Cortex of kidney (tissue), 1 donor: Measurements from ENCODE around the gene GARIN5B.
"Not testable (repeated sequence)": the region's sequence is repeated elsewhere in the genome, so short reads cannot be mapped to it uniquely, and the experiment has no call there.

ENCODE experiments used
- DNase-seq: peaks from one replicate; lab custom pipeline; 2025; lab: John Stamatoyannopoulos, UW

The GARIN5B gene

DNA sequence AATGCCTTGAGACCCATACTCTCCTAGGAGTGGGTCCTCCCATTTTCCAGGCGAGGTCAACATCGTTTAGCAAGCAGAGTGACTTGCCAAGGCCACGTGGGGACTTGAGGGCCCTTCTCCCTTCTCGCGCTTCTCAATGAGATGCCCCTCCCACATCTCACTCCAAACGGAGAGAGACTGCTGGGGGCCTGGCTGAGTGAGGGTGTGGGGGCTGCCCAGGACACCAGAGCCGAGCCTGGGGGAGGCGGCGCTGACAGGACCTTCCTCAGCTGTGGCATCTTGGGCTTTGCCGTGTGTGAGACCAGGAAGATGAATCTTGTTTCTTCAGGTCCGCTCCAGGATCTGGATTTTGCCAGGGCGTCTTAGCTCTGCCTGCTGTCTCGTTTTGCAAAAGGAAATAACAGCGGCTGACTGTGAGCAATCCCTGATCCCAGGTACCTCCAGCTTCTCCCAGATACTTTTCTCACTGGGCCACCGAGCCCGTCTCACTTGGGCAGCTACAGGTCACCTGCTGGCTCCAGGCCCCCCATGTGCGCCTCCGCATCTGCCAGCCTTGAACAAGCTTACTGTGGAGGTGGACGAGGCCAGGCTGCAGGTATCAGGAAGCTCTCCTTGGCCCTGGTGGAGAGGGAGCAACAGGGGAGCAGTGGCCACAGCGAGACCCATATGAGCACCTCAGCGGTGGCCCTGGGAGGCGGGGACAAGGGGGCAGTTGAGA is 14.6 kb downstream of the GARIN5B start:
- DNase-seq = no peak

DNA sequence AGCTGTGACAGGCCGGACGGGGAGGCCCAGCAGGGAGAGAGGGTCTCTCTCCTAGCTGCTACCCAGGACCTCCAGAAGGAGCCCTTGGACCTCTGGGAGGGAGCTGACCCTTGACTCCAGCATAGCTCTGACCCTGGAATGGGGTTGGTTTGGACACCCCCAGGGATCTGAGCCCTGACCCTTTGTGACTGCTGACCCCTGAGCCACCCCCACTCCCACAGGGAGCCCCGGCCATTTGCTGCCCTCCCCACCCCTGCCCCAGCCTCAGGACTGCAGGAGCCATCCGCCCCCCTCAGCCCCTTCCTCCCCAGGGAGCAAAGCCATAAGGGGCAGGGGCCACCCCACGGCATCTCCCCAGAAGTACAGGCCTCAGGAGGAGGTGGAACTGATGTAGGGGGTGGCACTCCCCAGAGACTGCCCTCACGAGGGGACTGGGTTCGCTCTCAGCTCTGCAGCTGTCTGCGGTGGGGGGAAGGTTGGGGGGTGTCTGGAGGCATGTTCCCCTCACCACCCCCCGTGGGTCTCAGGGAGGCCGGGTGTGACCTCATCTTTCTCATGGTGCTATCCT is 15.5 kb downstream of the GARIN5B start:
- DNase-seq = no peak

DNA sequence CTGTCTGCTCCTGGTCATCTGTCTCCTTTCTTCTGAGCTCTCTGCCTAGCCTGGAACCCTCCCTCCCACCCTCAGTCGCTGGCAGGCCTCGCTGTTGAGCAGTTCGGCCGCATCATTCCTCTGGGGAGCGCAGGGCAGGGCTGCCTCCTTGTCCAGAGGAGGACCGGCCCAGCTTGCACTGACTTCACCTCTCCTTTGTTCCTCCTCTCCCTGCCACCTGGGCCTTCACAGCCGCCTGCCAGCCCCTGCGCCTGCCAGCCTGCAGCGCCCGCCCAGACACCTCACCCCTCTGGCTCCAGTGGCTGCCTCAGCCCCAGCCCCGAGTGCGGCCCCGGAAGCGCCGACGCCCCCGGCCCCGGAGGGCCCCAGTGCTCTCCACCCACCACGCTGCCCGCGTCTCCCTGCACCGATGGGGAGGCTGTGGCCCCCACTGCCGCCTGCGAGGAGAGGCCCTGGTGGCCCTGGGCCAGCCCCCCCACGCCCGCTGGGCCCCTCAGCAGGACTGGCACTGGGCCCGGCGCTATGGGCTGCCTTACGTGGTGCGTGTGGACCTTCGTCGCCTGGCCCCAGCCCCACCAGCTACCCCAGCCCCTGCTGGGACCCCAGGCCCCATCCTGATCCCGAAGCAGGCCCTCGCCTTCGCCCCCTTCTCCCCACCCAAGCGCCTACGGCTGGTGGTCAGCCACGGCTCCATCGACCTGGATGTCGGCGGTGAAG is 16.2 kb downstream of the GARIN5B start:
- no peak for DNase-seq

DNA sequence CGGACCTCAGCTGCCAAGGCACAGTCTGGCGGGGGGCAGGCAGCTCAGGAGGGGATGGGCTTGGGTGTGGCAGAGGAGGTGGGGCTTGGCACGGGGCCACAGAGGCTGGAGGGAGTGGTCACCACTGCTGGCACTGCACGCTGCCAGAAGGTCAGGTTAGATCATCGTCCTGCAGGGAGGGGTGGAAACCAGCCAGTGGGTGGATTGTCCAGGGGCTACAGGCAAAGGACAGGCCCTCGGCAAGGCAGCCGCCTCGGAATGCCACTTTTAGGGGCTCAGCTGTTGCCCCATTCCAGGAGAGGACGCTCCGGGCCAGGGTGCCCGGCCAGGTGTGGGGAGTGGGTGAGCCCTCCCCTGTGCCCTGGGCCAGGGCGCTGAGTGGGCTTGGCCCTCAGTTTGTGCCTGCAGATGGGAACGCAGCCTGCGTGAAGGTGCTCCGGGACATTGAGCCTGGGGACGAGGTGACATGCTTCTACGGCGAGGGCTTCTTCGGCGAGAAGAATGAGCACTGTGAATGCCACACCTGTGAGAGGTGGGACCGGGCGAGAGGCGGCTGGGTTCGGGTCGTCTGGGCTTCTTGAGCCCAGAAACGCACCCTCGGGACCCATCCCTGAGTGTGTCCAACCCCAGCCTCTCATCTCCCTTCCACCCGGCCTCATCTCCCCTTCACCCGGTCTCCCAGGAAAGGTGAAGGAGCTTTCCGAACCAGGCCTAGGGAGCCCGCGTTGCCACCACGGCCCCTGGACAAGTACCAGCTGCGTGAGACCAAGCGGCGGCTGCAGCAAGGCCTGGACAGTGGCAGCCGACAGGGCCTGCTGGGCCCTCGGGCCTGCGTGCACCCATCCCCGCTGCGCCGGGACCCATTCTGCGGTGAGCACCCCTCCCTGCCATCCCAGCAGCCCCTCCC is 17.0 kb downstream of the GARIN5B start:
- DNase-seq = no peak

DNA sequence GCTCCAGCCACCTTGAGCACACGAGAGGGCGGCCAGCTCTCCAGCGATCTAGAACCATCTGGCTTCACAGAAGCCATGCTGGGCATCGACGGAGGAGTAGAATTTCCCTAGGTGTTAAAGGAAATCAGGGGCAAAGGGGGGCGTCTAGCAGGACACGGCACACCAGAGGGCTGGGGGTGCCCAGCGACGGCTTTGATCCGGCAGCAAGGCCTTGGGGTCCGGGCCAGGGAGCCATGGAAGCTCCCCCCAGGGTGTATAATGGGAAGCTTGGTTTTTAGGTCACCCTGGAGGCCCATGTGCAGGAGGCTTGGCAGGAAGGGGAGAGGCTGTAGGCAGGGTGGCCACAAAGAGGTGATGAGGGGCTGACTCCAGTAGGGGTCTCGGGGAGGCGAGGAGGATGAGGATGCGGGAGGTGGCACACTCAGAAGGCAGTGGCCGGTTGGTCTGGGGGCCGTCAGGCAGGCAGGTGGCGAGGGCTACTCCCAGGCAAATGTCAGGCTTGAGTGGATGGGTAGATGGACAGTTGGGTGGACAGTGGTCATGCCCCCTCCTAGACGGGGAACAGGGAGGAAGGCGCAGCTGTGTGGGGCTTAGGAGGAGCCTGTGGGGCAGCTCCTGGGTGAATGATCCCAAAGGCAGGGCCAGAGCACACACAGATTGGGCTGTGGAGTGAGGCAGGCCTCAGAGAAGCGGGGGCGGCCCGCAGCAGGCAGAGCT is 17.8 kb downstream of the GARIN5B start:
- DNase-seq = no peak

DNA sequence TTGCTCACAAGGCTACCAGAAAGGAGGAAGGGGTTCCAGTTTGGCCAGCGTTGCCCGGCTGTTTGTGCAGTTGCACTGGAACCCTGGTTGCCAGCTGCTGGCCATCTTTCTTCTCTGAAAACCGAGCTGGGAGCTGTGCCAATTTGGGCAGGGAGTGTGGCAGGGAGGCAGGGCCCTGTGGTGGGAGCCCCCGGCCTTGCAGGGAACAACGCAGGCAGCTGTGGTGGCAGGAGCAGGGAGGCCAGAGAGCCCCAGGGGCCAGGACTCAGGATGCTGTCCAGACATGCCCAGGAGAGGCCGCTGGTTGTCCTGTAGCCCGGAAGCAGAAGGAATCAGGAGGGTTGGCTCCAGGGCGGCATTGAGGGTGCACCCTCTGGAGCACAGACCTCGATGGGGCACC is 18.6 kb downstream of the GARIN5B start:
- no peak for DNase-seq

DNA sequence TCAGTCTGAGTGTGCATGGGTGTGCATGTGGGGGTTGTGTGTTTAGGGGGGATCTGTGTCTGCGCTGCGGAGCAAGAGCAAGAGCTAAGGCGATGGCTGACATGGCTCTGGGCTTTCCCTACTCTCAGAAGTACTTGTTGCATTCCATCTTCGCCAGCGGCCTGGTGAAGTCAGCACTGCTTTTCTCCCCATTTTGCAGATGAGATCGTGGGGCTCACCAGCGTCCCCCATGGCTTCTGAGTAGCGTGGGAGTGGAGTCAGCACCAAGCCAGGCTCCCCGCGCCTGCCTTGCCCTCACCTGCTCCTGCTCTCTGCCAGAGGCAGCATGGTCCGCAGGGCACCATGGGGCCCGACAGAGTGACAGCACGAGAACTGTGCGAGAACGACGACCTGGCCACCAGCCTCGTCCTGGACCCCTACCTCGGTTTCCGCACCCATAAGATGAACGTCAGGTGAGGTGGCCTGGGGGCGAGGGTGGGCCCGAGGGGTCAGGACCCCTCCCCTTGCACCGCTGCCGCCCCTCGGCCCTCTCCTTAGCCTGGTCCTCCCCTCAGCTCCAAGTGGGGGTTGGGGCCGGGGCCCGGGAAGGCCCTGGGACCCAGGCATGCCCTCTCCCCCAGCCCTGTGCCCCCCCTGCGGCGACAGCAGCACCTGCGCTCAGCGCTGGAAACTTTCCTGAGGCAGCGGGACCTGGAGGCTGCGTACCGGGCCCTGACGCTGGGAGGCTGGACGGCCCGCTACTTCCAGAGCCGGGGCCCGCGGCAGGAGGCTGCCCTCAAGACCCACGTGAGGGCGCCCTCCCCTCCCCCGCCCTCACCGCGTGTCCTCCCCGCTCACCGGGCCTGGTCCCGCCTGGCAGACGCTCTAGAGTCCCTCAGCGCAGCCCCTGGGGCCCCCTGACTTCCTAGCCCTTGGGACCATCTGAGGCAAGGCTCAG is 21.2 kb downstream of the GARIN5B start:
- no peak for DNase-seq

DNA sequence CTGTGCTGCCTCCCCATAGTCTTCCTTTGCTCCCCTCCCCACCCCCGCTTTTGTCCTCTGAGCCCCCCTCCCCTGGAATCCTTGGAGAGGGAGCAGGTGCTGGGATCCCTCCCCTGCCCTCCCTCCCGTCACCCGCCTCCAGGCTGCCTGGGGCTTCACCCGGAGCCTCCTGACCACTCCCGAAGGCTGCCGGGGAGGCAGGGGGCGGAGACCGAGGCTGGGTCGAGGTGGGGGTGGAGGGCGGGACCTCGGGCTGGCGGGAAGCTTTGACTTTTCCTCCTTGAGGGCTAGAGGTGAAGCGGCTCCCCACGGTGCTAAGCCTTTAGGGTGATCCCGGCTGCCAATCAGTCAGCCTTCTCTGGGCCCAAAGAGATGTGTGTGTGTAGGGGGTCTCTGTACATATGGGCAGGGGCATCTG is 21.9 kb downstream of the GARIN5B start:
- DNase-seq = no peak

DNA sequence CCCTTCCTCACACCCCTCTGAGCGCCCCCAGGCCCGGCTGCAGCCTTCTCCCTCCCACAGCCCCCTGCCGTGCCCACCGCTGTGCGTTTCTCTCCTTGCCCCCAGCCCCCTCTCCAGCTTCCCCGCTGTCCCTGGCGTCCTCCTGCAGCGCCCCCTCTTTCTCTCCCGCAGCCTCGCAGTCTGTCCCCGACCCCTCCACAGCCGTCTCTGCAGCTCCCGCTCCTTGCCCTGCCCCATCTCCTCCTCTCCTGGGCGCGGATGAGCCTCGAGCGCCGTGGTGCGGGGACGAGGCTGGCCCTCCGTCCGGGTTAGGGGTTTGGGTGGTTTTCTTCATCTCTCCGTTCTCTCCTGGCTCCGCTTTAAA is 22.3 kb downstream of the GARIN5B start:
- DNase-seq = no peak

DNA sequence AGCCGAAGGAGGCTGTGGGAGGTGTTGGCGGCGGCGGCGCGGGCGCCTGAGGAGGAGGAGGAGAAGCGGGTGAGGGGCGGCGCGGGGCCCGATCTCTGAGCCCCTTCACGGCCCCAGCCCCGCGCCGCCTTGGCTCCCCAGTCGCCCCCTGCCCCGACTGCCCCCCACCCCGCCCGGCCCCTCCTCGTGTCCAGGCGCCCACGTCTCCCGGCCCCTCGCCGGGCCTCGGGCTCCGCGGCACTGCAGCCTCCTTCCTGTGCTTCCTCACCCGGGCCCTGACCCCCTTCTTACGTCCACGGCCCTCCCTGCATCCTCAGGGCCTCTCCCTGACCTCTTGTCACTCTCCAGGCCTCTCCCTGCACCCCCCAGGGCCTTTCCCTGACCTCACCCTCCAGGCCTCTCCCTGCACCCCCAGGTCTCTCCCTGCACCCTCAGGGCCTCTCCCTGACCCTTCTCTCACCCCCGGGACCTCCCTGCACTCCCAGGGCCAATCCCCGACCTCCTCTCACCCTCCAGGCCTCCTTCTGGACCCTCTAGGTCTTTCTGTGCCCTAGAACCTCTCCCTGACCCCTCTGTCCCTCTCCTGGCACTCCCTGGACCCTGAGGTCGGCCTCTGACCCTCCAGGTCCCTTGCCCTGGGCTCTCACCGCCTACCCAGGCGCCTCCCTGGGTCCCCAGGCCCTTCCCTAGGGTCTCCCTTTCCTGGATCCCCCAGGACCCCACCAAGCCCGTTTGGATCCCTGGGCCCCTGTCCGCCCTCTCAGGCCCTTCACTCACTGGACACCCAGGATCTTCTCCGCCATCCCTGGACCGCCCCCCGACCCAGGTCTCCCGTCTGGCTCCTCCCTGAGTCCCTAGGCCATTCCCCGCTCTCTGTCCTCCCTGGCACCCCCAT is 22.9 kb downstream of the GARIN5B start:
- DNase-seq = no peak

DNA sequence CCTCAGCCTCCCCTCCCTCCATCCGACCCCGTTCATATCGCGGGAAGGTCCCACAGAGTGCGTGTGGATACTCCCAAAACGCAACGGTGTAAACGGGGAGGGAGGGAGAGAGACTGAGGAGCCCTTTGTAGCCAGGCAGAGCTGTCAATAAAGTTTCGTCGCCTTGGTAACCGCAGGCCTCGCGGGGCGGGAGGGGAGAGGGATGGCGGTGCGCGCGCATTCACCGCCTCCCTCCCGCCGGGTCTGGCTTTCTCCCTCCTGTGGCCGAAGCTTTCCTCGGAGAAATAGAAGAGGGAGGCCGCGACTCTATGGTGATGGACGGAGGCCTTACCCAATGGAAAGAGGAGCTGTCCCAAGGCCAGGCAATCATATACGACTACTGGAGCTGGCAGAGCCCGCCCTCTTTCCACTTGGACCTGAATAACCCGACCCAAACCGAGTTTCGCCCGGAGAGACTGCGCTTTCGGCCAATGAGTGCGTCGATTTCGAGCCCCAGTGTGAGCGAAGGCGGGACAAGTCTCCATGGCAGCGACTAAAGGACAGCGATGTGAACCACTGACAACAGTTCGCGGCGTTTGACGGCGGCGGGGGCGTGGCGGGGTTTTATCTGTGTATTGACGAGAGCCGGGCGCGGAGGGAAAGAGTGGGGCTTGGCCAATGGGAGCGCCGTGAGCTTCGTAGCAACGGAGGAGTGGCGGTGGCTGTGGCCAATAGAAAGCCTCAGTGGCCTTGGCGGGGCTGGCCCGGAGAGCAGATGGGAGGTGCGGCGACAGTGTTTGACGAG is 23.8 kb downstream of the GARIN5B start, which contains the start of gene KMT5C:
Gene KMT5C (plus strand): TSS at position 772 of the 784 bp plus-strand sequence. CDS start 2,061 bp downstream, outside the sequence.
- DNase-seq = peak; percentile 99

DNA sequence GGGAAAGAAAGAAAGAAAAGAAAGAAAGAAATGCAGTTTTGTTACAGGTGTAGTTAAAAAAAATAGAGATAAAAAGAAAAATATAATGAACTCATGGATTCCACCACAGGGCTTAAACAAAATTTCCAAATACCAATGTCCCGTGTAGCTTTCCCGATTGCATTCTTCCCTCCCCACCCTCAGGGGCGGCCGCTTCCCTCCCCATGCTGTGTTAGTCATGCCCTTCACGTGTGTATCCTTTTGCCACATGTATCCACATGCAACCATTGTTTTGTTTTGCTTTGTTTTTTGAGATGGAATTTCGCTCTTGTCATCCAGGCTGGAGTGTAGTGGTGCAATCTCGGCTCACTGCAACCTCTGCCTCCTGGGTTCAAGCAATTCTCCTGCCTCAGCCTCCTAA is 27.0 kb downstream of the GARIN5B start:
- no peak for DNase-seq

DNA sequence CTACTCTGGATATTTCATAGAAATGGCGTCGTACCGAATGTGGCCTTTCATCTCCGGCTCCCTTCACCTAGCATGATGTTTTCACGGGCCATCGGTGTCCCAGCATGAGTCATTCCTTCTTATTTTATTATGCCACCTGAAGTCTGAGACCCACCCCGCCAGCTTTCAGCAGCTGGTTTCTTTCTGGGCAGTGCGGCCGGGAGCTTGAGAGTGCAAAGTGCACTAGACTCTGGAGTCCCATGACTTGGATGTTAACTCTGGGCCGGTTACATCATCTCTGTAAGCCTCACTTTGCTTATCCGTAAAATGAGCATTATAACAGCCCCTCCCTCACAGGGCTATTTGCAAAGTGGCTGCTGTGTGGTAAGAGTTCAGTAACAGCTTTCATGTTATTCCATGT is 29.2 kb downstream of the GARIN5B start:
- no peak for DNase-seq

DNA sequence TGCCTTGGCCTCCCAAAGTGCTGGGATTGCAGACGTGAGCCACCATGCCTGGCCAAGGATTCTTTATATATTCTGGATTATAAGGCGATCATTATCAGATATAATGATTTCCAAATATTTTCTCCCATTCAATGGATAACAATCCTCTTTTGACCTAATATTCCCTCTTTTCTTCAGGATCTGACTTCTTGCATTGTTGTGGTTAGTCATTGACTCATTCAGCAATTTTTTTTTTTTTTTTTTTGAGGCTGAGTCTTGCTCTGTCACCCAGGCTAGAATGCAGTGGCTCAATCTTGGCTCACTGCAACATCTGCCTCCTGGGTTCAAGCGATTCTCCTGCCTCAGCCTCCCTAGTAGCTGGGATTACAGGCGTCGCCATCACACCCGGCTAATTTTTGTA is 33.3 kb downstream of the GARIN5B start:
- DNase-seq = not testable (repeated sequence)

DNA sequence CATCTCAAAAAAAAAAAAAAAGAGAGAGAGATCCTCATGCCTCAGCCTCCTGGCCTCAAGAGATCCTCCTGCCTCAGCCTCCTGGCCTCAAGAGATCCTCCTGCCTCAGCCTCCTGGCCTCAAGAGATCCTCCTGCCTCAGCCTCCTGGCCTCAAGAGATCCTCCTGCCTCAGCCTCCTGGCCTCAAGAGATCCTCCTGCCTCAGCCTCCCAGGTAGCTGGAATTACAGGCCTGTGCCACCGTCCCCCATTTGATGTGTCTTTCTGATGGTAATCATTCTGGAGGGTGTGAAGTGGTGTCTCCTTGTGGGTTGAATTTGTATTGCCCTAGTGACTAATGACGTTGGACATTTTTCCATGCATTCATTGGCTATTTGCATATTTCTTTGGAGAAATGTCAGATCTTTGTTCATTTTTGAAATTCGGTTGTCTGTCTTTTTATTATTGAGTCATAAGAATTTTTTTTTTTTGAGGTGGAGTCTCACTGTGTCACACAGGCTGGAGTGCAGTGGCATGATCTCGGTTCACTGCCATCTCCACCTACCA is 34.2 kb downstream of the GARIN5B start:
- DNase-seq = not testable (repeated sequence)

DNA sequence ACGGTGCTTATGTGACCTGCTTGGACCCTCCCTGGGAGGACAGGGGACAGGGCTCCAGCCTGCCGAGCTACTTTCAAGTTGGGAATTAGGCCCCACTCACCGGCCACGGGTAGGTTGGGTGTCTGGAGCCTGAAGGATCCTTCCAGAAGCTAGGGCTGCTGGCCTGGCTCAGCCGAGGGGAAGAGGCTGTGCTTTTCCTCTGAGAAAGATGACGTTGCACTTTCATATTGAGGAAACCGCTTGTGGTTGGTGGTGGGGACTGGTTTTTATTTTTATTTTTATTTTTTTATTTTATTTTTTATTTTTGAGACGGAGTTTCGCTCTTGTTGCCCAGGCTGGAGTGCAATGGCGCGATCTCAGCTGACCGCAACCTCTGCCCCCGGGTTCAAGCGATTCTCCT is 37.9 kb downstream of the GARIN5B start, which contains the start of gene TMEM150B:
Gene TMEM150B (minus strand): TSS at position 170 of the 400 bp plus-strand sequence. CDS start 4,305 bp downstream, outside the sequence.
- DNase-seq = no peak

DNA sequence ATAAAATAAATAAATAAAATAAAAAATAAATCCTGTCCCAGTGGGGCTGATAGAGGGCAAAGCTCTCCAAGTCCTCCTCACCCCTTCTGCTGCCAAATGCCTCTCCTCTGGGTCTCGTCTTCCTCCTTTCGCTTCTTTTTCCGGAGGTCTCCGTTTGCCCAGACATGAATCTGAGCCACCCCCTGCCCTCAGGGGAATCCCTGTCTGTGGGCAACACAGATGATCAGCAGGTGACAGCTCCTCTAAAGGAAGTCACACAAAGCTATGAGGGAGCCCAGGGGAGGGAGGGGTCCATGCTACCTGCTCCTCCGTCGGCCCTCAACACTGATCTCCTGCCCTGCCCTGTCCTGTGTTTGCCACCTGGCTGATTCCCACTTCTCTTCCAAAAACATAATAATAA is 38.4 kb downstream of the GARIN5B start:
- no peak for DNase-seq
